ENCODE results near the gene MEF2B.

- no peak for TF ChIP-seq CTCF (conservative IDR thresholded peaks at IDR 0.05 in 1 of 2, IDR thresholded peaks at IDR 0.05 in 1 of 2; ENCODE audit: low read depth in 1 of 2, low read length in 2 of 2)
- TF ChIP-seq EZH2 (IDR thresholded peaks at IDR 0.05; ENCODE audit: low read length, missing control alignments), result no peak
Measured at GRCh38 chr19:19192910-19193423, 22.9 kb upstream of the MEF2B start.
